ENCODE data around the gene PFKP. TPM values are rescaled to one million over a fixed set of nuclear protein-coding genes. Genes with fewer than 3 reads are reported as not detected.

PFKP gene
- total and polyA plus RNA-seq, 2 experiments from 2014 or later = 24.6 to 48.9 TPM

DNA sequence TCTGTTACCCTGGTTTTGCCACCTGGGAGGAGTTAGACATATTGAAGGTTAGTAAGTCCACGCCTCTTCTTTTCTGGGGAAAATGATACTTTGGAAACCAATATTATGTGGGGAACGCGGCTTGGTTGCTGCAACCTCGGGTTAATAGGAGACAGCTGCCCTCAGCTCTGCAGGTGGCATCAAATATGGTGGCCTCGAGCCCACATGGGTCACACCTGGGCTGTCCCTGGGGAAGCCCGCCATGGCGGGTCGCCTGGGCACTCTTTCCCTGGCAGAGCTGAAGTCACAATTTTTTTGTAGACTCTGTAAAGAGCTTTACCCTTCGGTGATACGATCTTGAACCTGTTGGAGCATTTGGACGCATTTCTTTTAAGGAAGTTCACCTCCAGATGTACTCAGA lies 2.5 kb downstream of the PFKP start:
- WGBS (ENCODE audit: low lambda C conversion rate, missing lambda C conversion rate) = 97% methylated on average over 11 of the region's 11 CpGs
- Histone ChIP-seq H3K9me2 (replicated peaks; ENCODE audit: insufficient read depth) (no peaks in the 10 kb centered on the region), H3K79me2 (peaks cover 3% of the 10 kb centered on the region), H3K4me3 (no peak overlapping the region), H3K9me3 (ENCODE audit: low read depth) (no peaks in the 10 kb centered on the region), H3K4me1 (ENCODE audit: insufficient read depth) (peaks cover 8% of the 10 kb centered on the region), H3K36me3 (replicated peaks; ENCODE audit: insufficient read depth, low read depth) (no peaks in the 10 kb centered on the region), H3K27me3 (peaks cover 35% of the 10 kb centered on the region), H2AFZ (no peak overlapping the region), H3K4me2 (no peak overlapping the region), H3K27ac (no peak overlapping the region), H4K20me1 (ENCODE audit: insufficient read depth, poor library complexity, severe bottlenecking) (no peaks in the 10 kb centered on the region)
- TF ChIP-seq CTCF (IDR thresholded peaks at IDR 0.05; ENCODE audit: poor library complexity) (no peak), EZH2 (IDR thresholded peaks at IDR 0.05; ENCODE audit: borderline replicate concordance) (no peak), EZH2phosphoT487 (IDR thresholded peaks at IDR 0.05; ENCODE audit: low read depth, severe bottlenecking, unreplicated experiment) (no peak)
- no peak for DNase-seq (ENCODE audit: low spot score)

GRCh38 chr10:3071405-3072198 lies 4.3 kb downstream of the PFKP start:
- H3K27ac ChIP-seq = no peak overlapping the region
- no peaks in the 10 kb centered on the region for H3K36me3 ChIP-seq (replicated peaks; ENCODE audit: insufficient read depth, low read depth)
- no peak overlapping the region for H2AFZ ChIP-seq
- TF ChIP-seq EZH2 (IDR thresholded peaks at IDR 0.05; ENCODE audit: borderline replicate concordance) (no peak), EZH2phosphoT487 (IDR thresholded peaks at IDR 0.05; ENCODE audit: low read depth, severe bottlenecking, unreplicated experiment) (no peak), CTCF (IDR thresholded peaks at IDR 0.05; ENCODE audit: poor library complexity) (no peak)
- no peak overlapping the region for H3K4me3 ChIP-seq
- no peaks in the 10 kb centered on the region for H4K20me1 ChIP-seq (ENCODE audit: insufficient read depth, poor library complexity, severe bottlenecking)
- no peak overlapping the region for H3K4me2 ChIP-seq
- no peaks in the 10 kb centered on the region for H3K9me3 ChIP-seq (ENCODE audit: low read depth)
- H3K9me2 ChIP-seq (replicated peaks; ENCODE audit: insufficient read depth) = no peaks in the 10 kb centered on the region
- peaks cover 8% of the 10 kb centered on the region for H3K4me1 ChIP-seq (ENCODE audit: insufficient read depth)
- peaks cover 21% of the 10 kb centered on the region for H3K27me3 ChIP-seq
- peaks cover 3% of the 10 kb centered on the region for H3K79me2 ChIP-seq
- WGBS (ENCODE audit: low lambda C conversion rate, missing lambda C conversion rate) = 96% methylated on average over 13 of the region's 13 CpGs
- no peak for DNase-seq (ENCODE audit: low spot score)

DNA sequence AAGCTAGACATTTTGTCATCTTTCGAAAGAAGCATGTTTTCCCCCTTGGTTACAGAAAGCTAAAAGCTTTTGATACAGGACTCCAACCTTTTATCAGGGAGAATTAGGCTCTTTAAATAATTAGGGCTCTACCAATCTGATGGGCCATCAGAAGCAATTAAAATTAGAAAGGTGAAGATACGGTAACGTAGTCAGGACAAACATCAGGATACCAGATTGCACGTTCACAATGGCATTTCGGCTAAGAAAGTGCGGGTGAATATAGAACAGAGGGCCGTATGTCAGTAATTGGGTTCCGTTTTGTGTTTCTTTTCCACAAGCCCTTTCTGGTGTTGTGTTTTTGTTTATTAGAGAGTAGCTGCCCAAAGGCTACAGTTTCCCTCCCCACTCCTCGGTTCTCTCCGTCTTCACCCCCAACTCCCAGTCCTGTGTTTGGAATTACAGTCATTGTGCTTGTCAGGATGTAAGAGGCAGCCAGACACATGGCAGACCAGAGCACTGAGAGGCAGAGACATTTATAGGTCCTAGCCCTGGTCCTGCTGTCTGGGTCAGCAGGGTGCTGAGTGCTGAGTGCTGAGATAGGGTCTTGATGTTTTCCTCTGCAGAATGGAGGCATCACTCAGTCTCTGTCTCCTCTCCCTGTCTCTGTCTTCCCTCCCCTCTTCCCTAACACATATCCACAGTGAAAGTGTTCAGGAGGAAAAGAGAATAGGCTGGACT lies 5.5 kb downstream of the PFKP start:
- no peak overlapping the region for H3K4me2 ChIP-seq
- 65% methylated on average over 10 of the region's 10 CpGs for WGBS (ENCODE audit: low lambda C conversion rate, missing lambda C conversion rate)
- H2AFZ ChIP-seq = no peak overlapping the region
- H3K9me2 ChIP-seq (replicated peaks; ENCODE audit: insufficient read depth) = no peaks in the 10 kb centered on the region
- H4K20me1 ChIP-seq (ENCODE audit: insufficient read depth, poor library complexity, severe bottlenecking) = no peaks in the 10 kb centered on the region
- H3K4me1 ChIP-seq (ENCODE audit: insufficient read depth) = peaks cover 3% of the 10 kb centered on the region
- H3K9me3 ChIP-seq (ENCODE audit: low read depth) = no peaks in the 10 kb centered on the region
- H3K36me3 ChIP-seq (replicated peaks; ENCODE audit: insufficient read depth, low read depth) = no peaks in the 10 kb centered on the region
- H3K27me3 ChIP-seq = peaks cover 12% of the 10 kb centered on the region
- no peak for TF ChIP-seq EZH2phosphoT487 (IDR thresholded peaks at IDR 0.05; ENCODE audit: low read depth, severe bottlenecking, unreplicated experiment)
- no peak for TF ChIP-seq CTCF (IDR thresholded peaks at IDR 0.05; ENCODE audit: poor library complexity)
- no peak for TF ChIP-seq EZH2 (IDR thresholded peaks at IDR 0.05; ENCODE audit: borderline replicate concordance)
- H3K4me3 ChIP-seq = no peak overlapping the region
- H3K79me2 ChIP-seq = peaks cover 3% of the 10 kb centered on the region
- no peak overlapping the region for H3K27ac ChIP-seq
- DNase-seq (ENCODE audit: low spot score) = no peak
